ENCODE measurements around the gene CHD8.
"Not testable (repeated sequence)": the region's sequence is repeated elsewhere in the genome, so short reads cannot be mapped to it uniquely, and the experiment has no call there.

Gene CHD8, protein sequence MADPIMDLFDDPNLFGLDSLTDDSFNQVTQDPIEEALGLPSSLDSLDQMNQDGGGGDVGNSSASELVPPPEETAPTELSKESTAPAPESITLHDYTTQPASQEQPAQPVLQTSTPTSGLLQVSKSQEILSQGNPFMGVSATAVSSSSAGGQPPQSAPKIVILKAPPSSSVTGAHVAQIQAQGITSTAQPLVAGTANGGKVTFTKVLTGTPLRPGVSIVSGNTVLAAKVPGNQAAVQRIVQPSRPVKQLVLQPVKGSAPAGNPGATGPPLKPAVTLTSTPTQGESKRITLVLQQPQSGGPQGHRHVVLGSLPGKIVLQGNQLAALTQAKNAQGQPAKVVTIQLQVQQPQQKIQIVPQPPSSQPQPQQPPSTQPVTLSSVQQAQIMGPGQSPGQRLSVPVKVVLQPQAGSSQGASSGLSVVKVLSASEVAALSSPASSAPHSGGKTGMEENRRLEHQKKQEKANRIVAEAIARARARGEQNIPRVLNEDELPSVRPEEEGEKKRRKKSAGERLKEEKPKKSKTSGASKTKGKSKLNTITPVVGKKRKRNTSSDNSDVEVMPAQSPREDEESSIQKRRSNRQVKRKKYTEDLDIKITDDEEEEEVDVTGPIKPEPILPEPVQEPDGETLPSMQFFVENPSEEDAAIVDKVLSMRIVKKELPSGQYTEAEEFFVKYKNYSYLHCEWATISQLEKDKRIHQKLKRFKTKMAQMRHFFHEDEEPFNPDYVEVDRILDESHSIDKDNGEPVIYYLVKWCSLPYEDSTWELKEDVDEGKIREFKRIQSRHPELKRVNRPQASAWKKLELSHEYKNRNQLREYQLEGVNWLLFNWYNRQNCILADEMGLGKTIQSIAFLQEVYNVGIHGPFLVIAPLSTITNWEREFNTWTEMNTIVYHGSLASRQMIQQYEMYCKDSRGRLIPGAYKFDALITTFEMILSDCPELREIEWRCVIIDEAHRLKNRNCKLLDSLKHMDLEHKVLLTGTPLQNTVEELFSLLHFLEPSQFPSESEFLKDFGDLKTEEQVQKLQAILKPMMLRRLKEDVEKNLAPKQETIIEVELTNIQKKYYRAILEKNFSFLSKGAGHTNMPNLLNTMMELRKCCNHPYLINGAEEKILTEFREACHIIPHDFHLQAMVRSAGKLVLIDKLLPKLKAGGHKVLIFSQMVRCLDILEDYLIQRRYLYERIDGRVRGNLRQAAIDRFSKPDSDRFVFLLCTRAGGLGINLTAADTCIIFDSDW (N-terminal part only)

DNA sequence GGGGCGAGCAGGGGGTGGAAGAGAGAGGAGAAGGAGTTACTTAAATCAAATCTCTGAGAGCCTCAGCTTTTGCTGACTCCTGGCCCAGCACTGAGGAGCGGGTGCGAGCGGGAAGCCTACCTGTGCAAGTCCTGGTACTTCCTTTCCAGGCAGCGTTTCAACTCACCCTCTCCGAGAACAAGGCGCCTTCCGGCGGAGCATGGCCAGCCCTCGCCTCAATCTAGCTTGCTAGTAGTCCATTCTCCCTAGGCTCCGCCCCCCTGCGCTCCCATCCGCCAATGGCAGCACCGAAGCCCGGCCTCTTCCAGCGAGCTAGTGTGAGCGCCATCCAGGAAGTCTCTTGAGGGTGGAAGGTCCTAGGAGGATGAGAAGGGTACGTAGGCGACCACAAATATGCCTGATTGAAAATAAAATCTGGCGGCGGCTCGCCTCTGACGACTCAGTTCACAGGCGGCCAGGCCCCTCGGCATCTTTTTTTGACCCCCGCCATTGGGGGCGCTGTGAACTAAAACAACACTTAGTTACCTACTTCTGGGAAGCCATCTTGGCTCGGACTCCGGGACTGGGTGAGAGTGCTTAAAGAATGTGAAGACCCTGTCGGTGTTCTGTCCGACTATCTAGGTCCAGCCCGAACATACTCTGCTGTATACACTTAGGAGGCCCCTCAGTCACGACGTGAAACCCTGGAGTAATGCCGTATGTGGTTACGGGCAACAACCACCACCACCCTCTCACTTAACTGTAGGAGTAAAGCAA, at the start of gene CHD8:
Gene CHD8 (minus strand): TSS at position 212 of the 756 bp plus-strand sequence. CDS start 24,480 bp downstream, outside the sequence.
- peak; percentile 100 for DNase-seq

DNA sequence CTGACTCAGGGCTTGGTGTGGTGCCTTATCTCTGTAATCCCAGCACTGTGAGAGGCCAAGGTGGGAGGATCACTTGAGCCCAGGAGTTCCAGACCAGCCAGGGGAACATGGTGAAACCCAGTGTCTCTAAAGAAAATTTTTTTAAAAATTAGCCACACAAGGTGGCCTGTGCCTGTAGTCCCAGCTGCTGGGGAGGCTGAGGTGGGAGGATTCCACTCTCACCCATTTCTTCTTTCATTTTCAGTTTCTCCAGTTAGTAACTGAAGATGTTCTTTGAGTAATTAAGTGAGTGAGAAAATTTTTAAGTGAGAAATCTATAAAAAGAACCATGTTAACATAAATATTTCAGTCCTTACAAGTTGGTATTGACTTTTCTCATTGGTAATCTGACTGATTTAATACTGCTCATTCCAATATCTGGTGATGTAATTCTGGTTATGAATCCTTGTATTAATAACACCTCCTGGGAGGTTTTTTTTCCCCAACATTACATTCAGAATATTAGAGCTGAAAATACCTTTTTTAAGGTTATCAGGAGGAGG, 49.2 kb upstream of the CHD8 start:
- DNase-seq: peak; percentile 36

DNA sequence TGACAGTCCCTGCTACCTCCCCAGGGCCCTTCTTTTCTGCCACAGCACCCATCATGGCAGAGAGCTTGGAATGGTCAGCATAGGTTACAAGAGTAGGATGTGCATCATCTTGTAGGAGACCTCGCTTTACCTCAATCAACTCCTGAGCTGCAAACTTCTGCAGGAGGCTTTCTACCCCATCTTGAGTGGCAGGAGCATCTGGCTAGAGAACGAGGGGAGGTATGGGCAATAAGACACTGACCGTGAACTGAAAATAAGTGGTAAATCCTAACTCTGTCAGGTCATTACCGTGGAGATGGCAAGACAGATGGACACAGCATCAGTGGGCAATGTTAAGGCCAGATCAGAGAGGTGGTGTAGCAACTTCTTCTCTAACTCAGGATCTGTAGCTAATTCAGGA, 47.5 kb upstream of the CHD8 start:
- no peak for DNase-seq

DNA sequence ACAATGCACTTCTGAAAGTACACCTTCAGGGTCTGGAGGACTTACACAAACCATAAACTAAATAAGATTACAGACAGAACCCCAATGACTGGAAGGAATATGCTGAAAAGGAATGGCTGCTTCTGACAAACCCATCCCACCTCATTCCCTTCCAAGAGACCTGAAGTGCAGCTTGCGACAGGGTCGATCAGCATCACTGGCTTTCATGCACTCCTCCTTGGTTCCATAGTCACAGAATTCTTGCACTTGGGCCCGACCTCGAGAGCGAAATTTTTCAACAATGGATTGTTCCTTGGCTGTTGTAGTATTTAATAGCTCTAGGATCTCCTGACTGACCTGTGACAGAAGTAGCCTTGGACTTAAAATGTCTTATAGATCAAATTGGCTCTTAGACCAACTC, 45.6 kb upstream of the CHD8 start:
- DNase-seq: no peak

DNA sequence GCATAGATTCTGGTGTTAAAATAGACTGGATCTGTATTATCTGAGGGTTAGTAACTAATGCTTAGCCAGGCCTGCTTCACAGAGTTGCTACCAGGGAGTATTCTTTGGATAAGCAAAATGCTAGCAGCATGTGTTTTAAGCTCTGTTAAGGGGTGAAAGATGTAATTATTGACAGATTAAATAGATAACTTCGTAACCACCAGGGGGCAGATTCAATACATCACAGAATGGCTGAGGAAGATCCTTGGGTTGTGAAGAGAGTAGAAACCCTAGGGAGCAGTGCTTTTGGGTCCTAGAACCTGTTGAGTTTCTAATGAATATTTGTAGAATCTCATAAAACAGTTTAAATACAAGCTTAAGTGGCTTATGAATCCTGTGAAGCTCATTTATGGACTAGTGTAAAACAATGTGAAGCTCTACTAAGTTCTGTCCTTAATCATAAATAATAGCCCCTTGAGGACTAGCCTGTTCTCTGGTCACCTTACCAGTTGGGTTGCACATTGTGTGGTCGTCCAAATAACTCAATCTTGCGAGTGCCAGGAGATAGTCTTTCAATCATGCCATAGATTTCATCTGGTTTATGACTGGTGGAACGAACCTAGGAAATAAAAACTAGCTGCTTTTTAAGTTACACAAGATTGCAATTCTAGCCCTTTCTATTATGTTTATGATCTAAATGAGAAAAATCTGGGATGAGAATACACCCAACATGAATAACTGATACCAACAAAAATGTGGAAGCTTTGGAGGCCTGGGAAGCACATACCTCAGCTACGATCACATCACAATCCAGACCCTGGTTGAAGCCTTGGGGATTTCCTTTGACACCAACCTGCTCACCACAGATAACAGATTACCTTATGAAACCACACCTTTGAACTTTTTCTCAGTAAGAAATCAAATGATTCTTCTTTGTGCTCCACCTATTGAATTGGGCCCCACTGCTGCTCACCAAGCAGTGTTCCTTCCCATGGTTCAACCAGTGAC, 42.9 kb upstream of the CHD8 start:
- DNase-seq: peak; percentile 40

DNA sequence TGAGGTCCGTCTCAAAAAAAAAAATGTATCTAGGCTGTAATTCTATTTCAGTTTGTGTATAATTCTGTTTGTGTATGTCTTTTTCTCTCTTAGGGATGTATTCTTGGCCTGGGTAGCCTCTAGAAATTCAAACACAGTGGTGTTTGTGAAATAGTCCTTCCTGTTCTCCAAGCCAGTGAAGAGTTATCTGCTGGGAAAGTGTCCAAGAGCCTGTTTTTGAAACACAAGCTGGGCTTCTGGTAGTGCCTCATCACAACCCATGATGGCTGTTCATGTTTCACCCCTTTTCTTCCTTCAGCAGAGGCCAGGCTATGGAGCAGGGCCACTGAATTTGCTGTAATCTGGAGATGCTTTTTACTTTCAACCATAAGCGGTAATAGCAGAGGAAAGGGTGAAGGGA, 40.5 kb upstream of the CHD8 start:
- no peak for DNase-seq

DNA sequence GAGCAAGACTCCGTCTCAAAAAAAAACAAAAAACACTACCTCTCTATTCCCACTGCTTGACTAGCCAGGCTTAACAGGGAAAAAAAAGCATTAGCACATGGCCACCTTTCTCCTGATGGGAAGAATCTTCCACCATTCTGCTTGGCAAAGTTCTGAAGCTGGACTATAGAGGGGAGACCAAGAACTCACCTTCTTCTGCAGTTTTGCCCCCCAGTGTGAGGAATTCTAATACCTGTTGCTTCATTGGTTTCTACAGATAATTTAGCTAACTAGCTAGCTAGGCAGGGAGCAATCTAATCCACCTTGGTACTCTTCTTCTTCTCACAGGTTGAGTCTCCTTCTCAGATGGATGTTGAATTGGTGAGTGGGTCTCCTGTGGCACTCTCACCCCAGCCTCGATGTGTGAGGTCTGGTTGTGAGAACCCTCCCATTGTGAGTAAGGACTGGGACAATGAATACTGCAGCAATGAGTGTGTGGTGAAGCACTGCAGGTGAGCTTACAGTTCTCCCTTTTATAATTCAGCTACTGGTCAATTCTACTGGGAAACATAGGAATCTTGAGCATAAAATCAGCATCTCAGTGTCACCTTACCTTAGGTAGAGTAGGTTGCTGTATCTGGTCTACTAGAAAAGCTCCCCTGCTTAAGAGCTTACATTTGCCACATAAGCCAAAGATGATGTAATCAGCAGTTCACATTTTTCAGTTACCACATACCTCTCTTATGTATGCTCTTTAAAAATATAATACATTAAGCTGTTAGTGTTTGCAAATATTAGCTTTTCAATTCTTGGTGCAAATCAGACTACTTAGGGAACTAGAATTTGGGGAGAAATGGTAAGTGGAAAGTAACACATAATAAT, 39.2 kb upstream of the CHD8 start:
- no peak for DNase-seq

DNA sequence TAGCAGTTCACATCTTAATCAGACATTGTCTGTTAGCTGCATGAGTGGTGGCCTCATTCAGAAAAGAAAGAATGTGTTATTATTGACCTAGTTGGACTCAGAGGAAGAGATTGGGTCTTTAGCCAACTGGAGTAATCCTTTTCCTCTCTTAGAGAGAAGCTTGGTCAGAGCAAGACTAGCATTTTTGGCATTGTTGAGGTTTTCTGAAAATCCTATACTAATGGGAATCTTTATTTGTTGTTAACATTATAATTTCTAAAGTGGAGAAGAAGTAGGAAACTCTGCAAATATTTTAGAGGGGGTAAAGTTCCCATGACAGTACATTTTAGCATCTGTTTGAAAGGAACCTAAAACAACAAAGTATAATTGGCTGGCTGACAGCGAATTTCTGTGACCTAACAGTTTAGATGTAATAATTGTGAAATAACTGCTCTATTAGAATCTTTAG, 30.7 kb upstream of the CHD8 start:
- no peak for DNase-seq

DNA sequence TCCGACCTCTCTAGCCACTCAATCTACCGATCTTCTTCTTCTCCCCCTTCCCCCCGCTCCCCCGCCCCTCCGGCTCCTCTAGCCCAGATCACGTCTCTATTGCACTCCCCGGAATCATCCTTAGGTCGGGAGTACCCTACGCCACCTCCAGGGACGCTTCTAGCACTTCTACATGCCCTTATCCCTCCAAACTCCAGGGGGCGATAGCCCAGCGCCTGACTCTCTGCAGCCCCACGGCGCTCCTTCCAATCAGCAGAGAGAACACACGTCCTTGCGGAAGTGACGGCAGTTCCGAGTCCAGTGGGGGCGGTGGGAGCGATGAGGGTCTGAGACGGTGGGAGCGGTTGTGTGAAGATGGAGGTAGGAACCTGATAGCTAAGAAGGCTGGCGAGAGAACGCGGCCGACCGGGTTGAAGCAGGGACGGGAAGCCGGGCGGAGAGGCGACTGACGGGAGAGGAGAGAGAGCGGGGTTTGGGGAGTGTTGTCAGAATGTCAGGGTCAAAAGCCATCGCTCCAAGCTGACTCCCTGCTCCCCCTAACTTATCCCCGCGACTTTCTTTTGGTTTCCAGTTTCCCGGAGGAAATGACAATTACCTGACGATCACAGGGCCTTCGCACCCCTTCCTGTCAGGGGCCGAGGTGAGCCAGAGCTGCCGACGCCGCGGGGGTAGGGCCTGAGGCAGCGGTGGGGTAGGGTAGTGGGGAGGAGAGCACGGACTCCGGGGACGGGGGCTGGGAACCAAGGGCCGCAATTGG, 21.2 kb upstream of the CHD8 start, which contains the start of the genes RAB2B and TOX4:
Gene RAB2B (minus strand): TSS at position 35 of the 757 bp plus-strand sequence. CDS start 87 bp downstream, outside the sequence.
Gene TOX4 (plus strand): TSS at position 271 of the 757 bp plus-strand sequence. CDS start 84 bp downstream, at position 355.
- peak; percentile 96 for DNase-seq

DNA sequence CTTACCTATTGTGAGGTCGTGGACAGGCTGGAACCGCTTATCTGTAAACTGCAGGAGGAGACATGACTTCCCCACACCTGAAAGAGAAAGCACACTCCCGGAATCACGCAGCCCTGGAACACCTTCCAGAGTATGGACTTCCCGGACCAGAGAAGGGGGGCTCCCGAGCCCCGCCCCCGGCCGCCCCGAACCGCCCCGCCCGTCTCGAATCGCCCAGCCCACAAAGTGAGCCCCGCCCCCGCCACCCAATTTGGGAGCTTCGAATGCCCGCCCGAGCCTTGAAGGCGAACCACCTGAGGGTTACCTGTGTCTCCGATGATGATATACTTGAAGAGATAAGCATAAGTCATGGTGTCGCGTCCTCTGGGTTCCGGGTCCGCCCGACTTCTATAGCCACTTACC, 20.6 kb upstream of the CHD8 start:
- DNase-seq: peak; percentile 83

DNA sequence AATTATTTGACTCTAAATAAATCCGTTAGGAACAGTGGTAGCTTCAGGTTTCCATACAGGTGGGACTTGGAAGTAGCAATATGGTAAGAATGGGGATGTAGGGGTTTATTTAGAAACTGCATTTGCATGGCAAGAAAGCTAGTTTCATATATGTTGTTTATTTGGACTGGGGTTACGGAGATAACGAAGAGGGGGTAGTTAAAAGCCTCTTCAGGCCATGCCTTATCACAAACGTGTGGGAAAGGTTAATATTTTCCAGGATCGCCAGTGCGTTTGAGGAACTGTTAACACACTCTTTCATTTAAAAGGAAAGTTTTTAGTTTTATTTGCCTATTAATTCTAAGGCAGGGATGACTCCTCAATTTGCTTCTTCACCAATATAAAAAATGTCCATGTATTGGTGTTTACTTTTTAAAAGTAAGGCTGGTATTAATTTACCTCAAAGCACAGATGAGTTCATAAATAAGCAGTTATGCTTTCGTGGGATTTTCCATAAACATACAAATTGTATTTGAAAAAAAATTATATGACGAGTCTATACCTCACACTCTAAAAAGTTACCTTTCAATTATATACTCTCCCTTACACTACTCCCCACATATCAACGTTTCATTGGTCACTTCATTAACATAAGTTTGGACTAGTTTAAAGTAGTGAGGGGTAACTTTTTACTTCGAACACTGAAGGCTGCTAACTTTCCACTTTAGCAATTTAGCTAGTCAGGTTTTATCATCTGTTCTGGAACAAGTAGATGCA, 20.0 kb upstream of the CHD8 start:
- DNase-seq: no peak

DNA sequence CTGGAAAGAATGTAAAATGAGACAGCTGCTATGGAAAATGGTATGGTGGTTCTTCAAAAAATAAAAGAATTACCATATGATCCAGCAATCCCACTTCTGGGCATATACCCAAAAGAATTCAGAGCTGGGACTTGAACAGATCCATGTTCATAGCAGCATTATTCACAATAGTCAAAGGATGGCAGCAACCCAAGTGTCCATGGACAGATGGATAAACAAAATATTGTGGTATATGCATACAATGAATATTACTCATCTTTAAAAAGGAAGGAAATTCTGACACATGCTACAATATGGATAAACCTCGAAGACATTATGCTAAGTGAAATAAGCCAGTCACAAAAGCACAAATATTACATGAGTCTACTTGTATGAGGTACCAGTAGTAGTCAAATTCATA, 11.7 kb upstream of the CHD8 start:
- DNase-seq: no peak

DNA sequence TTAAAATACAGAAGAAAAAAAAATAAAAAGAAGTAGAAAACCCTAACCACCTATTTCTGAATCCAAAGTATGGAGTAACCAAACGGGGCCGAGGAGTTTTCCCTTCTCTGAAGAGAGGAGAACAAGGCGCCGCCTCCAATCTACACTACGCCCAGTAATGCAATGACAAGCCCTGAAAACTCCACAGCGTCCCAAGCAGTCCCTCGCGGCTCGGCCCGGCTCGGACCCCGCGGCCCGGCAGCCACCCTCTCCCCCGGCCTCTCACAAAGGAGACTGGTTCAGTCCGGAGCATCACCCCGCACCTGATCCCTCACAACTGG, 371 bp downstream of the CHD8 start:
- no peak for DNase-seq

DNA sequence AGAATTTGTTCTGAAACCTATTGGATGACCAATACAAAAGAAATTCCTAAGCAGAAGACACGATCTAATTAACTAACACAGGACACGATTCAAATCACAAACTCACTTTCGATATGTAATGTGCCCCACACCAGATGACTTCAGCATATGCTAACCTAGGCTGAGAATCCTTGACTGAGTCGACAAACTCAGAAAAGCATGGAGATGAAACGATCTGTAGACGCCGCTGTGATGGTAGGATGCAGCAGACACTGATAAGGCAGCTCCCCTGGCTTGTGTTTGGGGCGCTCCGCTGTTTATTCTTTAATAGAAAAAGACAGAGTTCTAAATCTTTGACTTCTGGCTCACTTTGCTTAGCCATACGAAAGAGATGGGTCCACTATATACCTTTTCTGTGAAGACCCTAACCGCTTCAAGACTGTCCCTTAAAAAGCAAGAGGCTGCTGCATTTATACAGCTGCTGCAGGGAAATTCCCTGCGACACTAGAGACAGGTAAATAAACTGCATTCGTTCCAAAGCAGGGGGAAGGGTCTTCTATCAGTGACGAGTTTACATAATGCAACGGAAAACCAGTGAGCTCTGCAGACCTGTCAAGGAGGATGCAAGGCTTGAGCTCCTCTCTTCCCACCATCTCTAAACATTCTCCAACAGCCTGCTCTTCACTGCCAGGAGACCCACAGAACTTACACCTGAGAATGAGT, 929 bp downstream of the CHD8 start:
- DNase-seq: peak; percentile 15

DNA sequence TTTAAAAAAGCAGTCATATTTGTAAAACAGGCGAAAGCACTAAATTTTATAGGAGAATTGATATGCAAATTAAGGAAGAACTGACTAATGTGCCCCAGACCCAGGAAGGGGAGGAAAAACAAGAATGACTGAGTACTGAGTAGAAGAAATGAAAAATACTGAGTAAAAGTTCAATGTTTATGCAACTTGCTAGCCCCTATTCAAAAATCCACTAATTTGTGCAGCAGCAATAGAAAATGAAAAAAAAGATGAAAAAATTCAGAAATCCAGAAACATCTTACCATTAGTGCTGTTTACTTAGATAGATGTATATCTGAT, 6.1 kb downstream of the CHD8 start:
- no peak for DNase-seq

DNA sequence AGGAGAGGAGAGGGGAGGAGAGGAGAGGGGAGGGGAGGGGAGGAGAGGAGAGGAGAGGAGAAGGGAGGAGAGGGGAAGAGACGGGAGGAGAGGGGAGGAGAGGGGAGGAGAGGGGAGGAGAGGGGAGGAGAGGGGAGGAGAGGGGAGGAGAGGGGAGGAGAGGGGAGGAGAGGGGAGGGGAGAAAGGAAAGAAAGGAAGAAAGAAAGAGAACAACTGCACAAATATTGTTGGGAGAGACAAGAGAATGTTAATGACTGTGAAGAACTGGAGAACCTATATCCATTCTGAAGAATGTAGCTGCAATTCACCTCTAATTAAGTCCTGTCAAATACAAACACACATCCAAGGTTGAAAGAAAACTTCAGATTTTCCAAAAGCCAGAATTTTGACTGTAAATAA, 13.3 kb downstream of the CHD8 start:
- not testable (repeated sequence) for DNase-seq

DNA sequence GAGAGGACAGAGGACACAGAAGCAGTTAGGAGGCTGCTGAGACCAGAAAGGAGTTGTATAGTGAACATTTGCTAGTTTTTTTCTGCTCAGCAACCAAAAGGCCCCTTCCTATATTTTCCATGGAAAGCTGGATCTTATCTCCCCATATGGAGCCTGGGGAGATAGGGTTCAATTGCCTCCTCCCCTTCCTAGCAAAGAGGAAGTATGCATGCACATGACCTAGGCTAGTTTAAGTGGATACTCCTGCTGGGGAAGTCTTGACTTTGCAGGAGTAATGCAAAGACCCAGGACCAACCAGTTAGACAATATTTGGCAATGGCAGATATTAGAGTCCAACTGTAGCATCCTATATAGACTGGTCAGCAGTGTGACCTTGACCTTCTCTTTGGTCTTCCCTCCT, 15.1 kb downstream of the CHD8 start:
- no peak for DNase-seq
